Gastrocnemius medialis (tissue), 4 donors: ENCODE results near the gene CDC14B.

ENCODE experiments used
- CTCF ChIP-seq, 5 experiments: fragments of 450-650 bp in 3 of 5; fragments of 200-600 bp in 2 of 5; sonication (generic) in 2 of 5; IDR thresholded peaks in 4 of 5; conservative IDR thresholded peaks in 1 of 5; 1 replicate in 4 of 5; 2 replicates in 1 of 5; pipeline ENCODE4 v1.5.1; 2016 to 2019; ENCODE audit warnings: antibody characterized with exemption in 5 of 5, mild to moderate bottlenecking in 3 of 5, moderate library complexity in 3 of 5
- POLR2A ChIP-seq, 2 donors: fragments of 450-650 bp; IDR thresholded peaks; one replicate each; pipeline ENCODE4 v1.6.1; 2017; ENCODE audit warnings: antibody characterized with exemption in 2 of 2, mild to moderate bottlenecking in 2 of 2, moderate library complexity in 2 of 2

GRCh38 chr9:96492993-96493531 is 126.6 kb downstream of the CDC14B start:
- no peak for TF ChIP-seq CTCF (IDR thresholded peaks at IDR 0.05 in 4 of 5, conservative IDR thresholded peaks at IDR 0.05 in 1 of 5)
- TF ChIP-seq POLR2A (IDR thresholded peaks at IDR 0.05): no peak
